Kidney (tissue), 14 donors: ENCODE measurements around the gene TEK. TPM values are rescaled to one million over a fixed set of nuclear protein-coding genes. Genes with fewer than 3 reads are reported as not detected.

Source experiments
- DNase-seq, 5 donors: peaks; one replicate each; pipeline ENCODE4 v3.0.0-alpha.2; 2013 to 2020
- FAIRE-seq: peaks from 2 replicates; lab custom pipeline; 2012; peaks lifted over from hg19 to GRCh38; lab: Jason Lieb, UNC
- H3K27ac ChIP-seq, 2 donors: one replicate each; pipeline ENCODE4 v1.7.0; 2013; ENCODE audit warnings: low read depth in 2 of 2, low read length in 2 of 2, inconsistent platforms in 1 of 2
- H3K27me3 ChIP-seq: one replicate; pipeline ENCODE4 v1.7.1; 2013; ENCODE audit warnings: low read length, inconsistent platforms; ENCODE audit not compliant: control insufficient read depth, insufficient read depth
- H3K36me3 ChIP-seq, 3 donors: one replicate each; pipeline versions ENCODE4 v1.7.0 to v1.7.1; 2013; ENCODE audit warnings: low read length in 3 of 3, control low read depth in 1 of 3, inconsistent platforms in 1 of 3; ENCODE audit not compliant: insufficient read depth in 3 of 3, control insufficient read depth in 2 of 3
- H3K4me1 ChIP-seq, 3 donors: one replicate each; pipeline versions ENCODE4 v1.7.0 to v1.7.1; 2013; ENCODE audit warnings: low read length in 3 of 3, inconsistent platforms in 1 of 3, low read depth in 1 of 3; ENCODE audit not compliant: control insufficient read depth in 2 of 3, insufficient read depth in 2 of 3
- H3K4me3 ChIP-seq, 3 donors: one replicate each; pipeline versions ENCODE4 v1.7.0 to v1.8.1; 2013; ENCODE audit warnings: low read length in 3 of 3, control low read depth in 1 of 3, inconsistent platforms in 1 of 3
- H3K9ac ChIP-seq, 3 donors: one replicate each; pipeline versions ENCODE4 v1.7.0 to v1.7.1; 2013; ENCODE audit warnings: low read length in 3 of 3, control low read depth in 1 of 3, inconsistent platforms in 1 of 3
- H3K9me3 ChIP-seq, 3 donors: one replicate each; pipeline versions ENCODE4 v1.7.0 to v1.7.1; 2013; ENCODE audit warnings: low read length in 3 of 3, control low read depth in 1 of 3, inconsistent platforms in 1 of 3; ENCODE audit not compliant: control insufficient read depth in 2 of 3, insufficient read depth in 1 of 3
- CTCF ChIP-seq: IDR thresholded peaks from 3 replicates; pipeline ENCODE4 v1.5.1; 2012; ENCODE audit warnings: mild to moderate bottlenecking, moderate library complexity, borderline replicate concordance; ENCODE audit not compliant: insufficient read depth; ENCODE audit errors: extremely low read depth
- intact Hi-C: fragments of 100-400 bp; cut with DNase I; formaldehyde crosslinking; loops from one replicate; pipeline ENCODE4 v1.11.1; 2022
- polyA plus RNA-seq: library from polyadenylated mRNA; stranded (reverse); fragments of 350-450 nt; fragmentation: Illumina TruSeq; extraction: RNeasy Lipid Tissue Mini Kit (QIAGEN cat#74804); gene quantifications from one replicate; pipeline ENCODE4 v1.2.3, GENCODE V29; 2014; ENCODE audit warnings: low read depth, low replicate concordance; ENCODE audit not compliant: insufficient read depth
- total RNA-seq: library from RNA; stranded (reverse); fragmentation: NEBNext Ultra II Directional; extraction: Animal tissue kit (Norgen Biotek cat#: 25700); gene quantifications from one replicate; pipeline ENCODE4 v1.2.1, GENCODE V29; 2021
- donor health status: control.
- donor health status: control.
- donor health status: control.
- donor health status: control.
- donor health status: control.
- donor health status: DM: yes; HTN: yes; CAD: no.
- donor health status: Normal renal cell carcinoma (clear cell type).

Gene TEK
- total and polyA plus RNA-seq, 2 donors from 2014 or later, result 16.1 to 32.6 TPM

DNA sequence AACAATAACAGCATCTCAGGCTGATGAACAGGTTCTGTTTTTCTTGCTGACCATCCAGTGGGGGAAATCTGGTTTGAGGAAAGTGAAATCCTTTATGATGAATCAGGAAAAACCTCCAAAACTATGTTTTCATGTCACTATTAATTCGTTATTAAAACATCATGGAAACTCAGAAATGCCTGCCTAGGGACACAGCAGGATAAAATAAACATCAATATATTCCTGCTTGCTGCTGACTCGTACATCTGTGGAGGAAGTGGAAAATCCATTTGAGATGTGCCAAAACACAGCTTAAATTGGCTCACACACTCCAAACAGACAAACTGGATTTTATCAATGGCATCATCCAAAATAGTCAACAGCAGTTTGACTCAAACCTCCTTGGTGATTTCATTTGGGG lies 53.0 kb downstream of the TEK start:
- DNase-seq (peak in 1 of 5 donors; percentile 22), FAIRE-seq (no peak)
- intact Hi-C loops, result no loop called here
- TF ChIP-seq CTCF, result no peak
- Histone ChIP-seq H3K27me3 (no peaks in the 10 kb centered on the region), H3K9ac (no peak overlapping the region), H3K4me1 (no peaks in the 10 kb centered on the region), H3K4me3 (no peak overlapping the region), H3K9me3 (no peaks in the 10 kb centered on the region), H3K36me3 (no peaks in the 10 kb centered on the region), H3K27ac (no peak overlapping the region)

- no peak for FAIRE-seq
- no peaks in the 10 kb centered on the region for H3K4me1 ChIP-seq
- H3K27me3 ChIP-seq, result no peaks in the 10 kb centered on the region
- intact Hi-C loops, result no loop called here
- H3K4me3 ChIP-seq, result no peak overlapping the region
- H3K36me3 ChIP-seq, result no peaks in the 10 kb centered on the region
- H3K27ac ChIP-seq, result no peak overlapping the region
- no peak for TF ChIP-seq CTCF
- no peaks in the 10 kb centered on the region for H3K9me3 ChIP-seq
- DNase-seq, result no peak
- no peak overlapping the region for H3K9ac ChIP-seq
Observed at GRCh38 chr9:27165068-27165467, 56.0 kb downstream of the TEK start.

- H3K4me3 ChIP-seq, result no peak overlapping the region
- H3K27ac ChIP-seq, result no peak overlapping the region
- no peak overlapping the region for H3K9ac ChIP-seq
- no peaks in the 10 kb centered on the region for H3K36me3 ChIP-seq
- intact Hi-C loops, result no loop called here
- FAIRE-seq (no peak), DNase-seq (no peak)
- no peaks in the 10 kb centered on the region for H3K4me1 ChIP-seq
- no peaks in the 10 kb centered on the region for H3K27me3 ChIP-seq
- no peaks in the 10 kb centered on the region for H3K9me3 ChIP-seq
- no peak for TF ChIP-seq CTCF
Observed at GRCh38 chr9:27165670-27166069, 56.6 kb downstream of the TEK start.

- intact Hi-C loops, result no loop called here
- Histone ChIP-seq H3K9ac (no peak overlapping the region), H3K27ac (no peak overlapping the region), H3K27me3 (no peaks in the 10 kb centered on the region), H3K36me3 (no peaks in the 10 kb centered on the region), H3K9me3 (no peaks in the 10 kb centered on the region), H3K4me1 (no peaks in the 10 kb centered on the region), H3K4me3 (no peak overlapping the region)
- FAIRE-seq, result no peak
- no peak for DNase-seq
- no peak for TF ChIP-seq CTCF
Observed at GRCh38 chr9:27168496-27168895, 59.5 kb downstream of the TEK start.
